NCI-H748 treated with DMSO at 0.1 percent for 48 hours (cell line): Measurements from ENCODE around the gene FAM120C.
A peak's percentile ranks its signal among the peaks of the same experiment; 100 is the strongest.

Experiments
- DNase-seq: peaks from one replicate; lab custom pipeline; 2025; lab: John Stamatoyannopoulos, UW

The FAM120C gene, protein sequence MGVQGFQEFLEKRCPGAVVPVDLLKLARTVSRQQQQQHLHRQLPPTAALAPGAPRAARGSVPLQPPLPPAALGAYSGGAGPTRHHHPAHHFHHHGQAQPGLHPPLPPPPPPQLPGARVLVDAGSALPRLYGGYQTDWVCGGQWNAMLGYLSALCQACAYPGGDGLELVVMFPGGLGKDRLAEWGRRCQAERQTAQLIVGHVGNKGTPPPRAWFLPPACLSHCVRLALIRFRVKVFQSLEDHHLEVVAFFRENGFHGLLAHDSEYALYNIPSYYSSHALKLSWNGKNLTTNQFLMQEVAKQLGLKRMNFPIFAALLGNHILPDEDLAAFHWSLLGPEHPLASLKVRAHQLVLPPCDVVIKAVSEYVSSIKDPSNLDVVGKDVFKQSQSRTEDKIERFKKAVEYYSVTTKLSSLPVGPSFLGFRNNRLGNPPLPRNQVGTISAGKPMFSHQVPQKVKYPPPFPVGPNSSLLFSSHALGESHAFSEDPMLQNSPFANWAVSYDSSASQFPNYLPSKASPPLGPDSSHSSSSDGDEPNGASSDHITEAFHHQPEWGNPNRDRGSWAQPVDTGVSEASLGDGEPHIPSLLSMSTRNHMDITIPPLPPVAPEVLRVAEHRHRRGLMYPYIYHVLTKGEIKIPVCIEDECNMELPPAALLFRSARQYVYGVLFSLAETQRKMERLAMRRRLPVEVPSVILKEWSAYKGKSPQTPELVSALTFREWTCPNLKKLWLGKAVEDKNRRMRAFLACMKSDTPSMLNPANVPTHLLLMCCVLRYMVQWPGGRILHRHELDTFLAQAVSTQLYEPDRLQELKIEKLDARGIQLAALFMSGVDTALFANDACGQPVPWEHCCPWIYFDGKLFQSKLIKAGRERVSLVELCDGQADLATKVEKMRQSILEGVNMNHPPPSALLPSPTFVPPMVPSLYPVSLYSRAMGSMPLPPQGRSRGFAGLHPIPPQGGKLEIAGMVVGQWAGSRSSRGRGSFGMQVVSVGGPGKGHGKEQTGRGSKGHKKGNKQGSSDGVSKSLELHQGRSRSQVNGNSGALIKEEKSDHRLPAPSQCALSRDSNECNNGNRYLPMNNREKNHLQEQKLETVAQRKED

DNA sequence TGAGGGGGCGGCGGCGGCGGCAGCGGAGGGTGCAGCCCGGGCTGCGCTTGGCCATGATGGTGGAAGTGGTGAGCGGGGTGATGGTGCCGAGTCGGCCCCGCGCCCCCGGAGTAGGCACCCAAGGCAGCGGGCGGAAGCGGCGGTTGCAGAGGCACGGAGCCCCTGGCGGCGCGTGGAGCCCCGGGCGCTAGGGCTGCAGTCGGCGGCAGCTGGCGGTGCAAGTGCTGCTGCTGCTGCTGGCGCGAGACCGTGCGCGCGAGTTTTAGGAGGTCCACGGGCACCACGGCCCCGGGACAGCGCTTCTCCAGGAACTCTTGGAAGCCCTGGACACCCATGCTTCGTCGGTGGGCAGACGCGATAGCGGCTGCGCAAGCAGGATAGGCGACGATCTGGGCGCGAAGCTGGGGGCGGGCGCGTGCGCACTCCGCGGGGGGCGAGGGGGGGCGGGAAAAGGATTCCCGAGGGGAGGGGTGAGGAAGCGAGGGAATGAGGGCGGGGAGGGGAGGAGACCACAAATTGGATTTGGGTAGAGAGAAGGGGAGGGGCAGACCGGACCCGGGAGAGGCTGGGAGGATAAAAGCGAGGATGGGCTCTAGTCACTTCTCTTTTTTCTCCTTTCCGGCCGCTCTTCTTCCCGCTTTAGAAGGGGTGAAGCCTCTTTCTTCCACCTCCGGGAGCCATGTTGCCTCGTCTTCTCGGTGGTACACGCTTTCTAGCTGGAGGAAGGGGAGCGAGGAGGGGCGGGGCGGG is at the start of gene FAM120C:
FAM120C (minus strand) TSS at position 391 of the 750 bp plus-strand sequence; CDS start at position 335, 56 bp downstream.
- peak; percentile 37 for DNase-seq

DNA sequence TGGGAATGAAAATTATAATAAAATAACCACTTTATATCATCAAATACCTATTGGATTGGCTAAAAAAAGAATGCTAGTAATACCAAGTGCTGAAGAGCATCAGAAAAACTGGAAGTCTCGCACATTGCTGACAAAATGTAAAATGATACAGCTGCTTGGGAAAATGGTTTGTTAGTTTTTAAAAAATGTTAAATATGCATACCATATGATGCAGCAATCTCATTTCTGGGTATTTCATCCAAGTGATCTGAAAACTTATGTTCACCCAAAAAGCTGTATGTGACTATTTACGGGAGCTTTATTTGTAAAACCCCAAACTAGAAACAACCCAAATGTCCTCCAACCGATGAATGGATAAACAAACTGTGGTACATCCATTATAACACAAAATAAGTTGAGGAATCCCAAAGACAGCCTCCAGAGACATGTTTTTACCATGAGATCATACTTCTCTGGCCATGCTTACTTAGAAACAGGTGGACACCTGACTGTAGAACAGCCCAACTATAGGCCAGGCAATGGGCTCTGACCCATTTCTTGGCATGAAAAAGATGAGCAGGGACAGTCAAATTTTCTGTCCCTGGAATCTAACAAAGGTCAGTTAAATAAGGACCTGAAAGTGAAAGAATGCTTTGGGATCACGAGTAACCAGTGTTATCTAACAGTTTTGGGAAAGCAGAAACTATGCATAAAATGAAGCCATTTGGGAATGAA is 47.5 kb upstream of the FAM120C start:
- DNase-seq: no peak

DNA sequence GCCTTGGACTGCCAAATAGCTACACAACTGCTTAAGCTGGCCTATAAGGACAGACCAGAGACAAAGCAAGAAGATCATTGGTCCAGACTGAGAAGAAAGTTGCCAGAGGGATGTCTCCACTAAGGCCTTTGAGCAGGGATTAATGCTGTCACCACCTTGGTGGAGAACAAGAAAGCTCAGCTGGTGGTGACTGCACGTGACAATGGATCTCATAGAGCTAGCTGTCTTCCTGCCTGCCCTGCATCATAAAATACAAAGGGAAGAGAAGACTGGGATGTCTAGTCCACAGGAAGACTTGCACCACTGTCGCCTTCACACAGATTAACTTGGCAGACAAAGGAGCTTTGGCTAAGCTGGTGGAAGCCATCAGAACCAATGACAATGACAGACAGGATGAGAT is 40.5 kb upstream of the FAM120C start:
- no peak for DNase-seq

DNA sequence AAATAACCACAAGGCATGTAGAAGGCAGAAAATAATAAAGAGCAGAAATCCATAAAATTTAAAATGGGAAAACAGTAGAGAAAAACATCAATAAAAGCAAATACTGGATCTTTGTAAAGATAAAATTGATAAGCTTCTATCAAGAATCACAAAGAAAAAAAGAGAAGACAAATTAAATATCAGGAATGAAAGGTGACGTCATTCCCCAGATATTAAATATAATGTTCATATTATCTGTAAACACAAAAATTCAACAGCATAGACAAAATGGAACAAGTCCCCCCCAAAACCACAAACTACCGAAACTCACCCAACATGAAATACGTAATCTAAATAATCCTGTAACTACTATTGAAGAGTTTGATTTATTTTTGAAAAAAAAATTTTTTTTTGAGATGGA is 30.5 kb upstream of the FAM120C start:
- DNase-seq: no peak

DNA sequence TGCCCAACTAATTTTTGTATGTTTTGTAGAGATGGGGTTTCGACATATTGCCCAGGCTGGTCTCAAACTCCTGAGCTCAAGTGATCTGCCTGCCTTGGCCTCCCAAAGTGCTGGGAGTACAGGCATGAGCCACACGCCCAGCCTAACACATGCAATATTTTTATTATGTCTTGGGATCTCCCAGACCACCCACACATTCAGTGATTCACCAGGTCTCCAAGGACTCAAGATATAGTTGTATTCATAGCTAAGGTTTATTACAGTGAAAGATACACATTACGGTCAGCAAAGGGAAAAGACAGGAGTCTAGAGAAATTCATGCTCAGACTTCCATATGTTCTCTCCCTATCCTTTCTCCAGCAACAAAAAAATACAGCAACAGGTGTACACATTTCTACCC is 25.5 kb upstream of the FAM120C start:
- DNase-seq: no peak

DNA sequence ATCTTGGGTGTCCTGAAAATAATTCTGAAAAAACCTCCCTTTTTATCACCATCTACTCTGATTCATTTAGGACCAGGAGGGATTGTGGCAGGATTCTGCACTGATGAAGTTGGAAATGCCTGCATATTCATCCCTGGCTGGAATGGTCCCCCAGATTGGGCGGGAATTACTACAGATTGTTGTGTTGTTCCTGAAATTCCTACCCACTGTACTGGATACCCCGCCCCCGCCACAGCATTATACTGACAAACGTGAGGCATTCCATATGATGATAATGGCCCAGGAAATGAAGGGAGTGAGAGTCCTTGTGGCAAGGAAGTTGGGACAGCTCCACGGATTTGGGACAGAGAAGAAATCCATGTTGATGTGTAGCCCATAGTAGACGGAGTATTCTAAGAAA is 15.2 kb upstream of the FAM120C start:
- DNase-seq: no peak

DNA sequence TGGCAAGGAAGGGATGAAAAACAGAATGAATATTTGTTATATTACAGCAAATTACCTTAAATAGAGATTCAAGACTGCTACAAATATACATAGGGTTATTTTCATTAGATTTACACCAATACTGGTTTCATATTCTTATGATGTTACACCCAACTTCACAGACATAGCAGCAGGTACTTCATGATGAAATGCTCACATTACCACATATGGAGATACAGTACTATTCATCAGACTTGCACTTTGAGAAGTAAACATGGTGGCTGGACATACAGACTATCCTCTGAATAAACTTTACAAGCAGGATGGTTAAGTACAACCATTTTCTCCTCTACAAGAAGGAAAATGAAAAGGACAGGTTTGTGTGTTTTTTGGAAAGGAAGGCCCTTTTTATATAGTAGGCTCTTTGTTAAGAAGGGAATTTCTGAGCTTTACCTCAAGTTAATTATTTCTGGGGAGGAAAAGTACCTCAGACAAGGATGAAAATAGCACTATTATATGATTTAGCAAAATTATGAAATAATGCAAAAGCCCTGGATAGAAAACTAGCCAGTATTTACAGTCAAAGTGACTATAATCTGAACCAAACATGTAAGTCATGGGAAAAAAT is 12.0 kb upstream of the FAM120C start:
- no peak for DNase-seq

DNA sequence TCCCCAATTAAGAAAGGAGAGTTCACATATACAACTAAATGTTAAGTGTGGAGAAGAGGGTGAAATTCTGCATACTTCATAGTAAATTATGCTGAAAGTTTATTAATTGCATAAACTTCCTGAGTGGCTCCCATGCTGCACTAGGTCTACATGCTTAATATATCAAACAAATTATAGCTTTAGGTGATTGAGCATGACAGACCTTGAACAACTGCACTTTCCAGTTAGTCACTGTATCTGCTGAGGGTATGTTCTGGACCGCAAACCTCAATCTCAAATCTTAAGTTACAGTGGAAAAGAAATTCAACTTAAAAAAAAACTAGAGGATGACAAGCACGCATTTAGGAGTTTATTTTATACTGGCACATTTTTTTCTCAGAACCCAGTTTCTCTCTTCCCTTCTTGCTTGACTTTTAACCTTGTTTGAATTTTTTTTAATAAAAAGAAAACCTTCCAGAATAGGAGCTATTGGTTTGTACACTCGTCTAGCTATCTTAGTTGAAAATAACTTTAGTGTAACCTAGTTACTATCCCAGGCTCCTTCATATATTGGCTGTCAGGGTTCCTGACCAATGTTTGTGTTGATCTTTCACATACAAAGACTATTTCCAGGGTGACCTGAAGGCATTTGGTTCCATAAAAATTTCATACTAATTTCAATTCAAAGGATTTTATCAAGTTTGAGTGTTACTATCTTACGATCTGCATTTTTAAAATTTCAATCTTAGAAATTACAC is 10.2 kb upstream of the FAM120C start:
- DNase-seq: no peak

DNA sequence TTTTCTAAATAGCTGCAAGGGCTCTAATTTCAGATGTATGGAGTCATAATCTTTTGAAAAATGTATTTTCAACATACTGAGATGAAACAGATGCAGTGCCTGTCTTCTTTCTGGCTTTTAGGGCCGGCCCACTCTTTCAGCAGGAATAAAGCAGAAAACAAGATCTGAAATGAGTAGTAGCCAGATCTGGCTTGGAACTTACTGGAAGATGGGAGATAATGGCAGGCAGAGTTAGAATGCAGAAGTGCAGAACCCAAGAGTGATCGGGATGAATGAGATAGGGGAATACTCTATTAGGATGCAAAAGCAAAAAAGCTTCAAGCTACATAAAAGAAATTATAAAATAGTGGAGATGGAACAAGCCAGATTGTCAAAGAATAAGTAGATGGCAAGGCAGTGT is 1.4 kb upstream of the FAM120C start:
- DNase-seq: no peak

DNA sequence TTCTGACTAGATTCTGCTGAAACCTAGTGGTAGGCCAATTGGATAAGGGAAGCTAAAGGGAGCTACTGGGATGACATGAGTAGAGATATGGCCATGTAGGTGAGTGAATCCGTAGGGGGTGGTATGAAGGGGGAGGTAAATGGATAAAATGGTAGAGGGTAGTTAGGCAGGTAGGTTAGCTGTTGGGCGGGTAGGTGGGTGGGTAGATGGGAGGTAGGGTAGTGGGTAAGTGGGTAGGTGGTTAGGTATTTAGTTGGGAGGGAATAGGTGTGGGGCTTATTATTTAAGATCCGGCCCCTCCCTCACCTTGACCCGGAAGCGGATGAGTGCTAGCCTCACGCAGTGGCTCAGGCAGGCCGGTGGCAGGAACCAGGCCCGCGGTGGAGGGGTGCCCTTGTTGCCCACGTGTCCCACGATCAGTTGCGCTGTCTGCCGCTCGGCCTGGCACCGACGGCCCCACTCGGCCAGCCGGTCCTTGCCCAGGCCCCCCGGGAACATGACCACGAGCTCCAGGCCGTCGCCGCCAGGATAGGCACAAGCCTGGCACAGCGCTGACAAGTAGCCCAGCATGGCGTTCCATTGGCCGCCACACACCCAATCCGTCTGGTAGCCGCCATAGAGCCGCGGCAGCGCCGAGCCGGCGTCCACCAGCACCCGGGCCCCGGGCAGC is 725 bp downstream of the FAM120C start:
- DNase-seq: peak; percentile 25

DNA sequence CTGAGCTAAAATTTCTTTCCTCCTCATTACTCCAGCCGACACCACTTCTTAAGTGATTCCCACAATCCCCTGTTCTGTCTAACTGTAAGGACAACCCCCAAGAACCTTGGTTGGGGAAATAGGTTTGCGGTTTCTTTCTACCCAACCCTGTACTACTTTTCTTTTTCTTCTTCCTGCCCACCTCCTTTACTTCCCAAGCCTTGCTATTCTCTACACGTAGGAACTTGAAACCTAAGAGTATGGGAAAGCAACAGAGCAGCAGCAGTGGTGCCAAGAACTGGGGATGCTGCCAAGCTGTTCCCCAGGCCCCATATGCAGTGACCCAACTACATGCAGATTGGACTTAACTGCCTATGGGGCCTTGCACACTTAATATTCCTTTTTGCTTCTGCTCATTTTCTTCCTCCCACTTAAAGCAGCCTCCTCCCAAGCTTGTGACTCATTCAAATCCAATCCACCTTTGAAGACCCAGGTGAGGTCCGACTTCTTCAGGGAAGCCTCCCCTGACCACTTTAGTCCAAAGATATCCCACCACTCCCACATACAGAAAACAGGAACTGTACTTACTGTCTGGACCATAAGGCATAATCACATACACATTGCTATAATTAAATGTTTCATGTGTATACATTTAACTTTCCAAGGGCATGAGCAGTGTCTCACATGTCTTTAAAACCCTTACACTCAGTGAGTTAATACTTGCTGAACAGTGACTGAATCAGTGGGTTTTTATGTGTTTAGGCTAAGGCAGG is 1.7 kb downstream of the FAM120C start:
- no peak for DNase-seq

DNA sequence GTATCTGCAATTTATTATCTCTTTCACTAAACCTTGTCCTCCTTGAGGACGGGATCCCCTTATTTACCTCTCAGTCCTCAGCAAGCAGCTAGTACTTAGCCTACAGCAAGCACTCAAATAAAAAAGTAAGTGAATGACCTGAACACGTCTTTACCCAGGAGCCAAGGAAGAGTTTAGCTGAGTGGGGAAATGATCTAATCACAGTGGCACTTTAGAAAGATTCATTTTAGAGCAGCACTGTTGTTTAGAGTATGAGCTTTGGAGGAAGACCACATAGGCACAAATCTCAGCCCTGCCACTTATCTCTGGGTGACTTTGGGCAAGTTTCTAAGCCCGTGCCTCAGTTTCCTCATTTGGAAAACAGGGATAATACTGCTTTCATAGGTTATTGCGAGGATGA is 2.7 kb downstream of the FAM120C start:
- no peak for DNase-seq

DNA sequence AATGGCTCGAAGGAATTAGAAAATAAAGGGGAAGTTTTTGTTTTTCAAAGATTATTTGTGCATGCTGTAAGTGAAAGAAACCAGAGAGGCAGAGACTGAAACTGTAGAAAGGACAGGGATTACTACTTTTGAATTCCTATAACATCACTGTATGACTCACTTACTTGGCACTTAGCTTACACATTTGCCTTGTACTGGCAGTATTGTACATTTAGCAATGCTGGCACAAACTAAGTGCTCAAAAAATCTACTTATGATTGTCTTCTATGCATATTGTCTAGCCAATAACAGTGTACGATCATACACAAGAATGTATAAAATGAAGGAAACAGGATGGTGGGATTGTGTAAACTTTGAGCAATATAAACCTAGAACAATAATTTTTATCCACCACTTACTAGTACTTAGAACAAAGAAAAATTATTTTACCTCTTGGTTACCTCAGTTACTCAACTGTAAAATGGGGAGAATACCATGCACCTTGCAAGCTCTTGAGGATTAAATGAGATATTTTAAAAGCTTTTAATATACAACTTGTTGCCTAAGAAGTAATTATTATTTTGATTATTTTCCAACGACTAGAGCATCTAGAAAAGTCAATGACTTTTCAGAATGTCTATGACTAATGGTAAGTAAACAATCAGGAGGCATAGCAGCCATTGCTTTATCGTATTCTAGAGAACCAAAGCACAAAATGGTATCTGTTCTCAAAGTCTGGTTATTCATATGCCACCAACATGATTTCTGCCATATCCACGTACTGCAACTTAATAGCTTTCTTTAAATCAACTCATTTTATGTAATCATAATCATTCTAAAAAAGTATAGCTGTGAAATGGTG is 4.7 kb downstream of the FAM120C start:
- DNase-seq: no peak

DNA sequence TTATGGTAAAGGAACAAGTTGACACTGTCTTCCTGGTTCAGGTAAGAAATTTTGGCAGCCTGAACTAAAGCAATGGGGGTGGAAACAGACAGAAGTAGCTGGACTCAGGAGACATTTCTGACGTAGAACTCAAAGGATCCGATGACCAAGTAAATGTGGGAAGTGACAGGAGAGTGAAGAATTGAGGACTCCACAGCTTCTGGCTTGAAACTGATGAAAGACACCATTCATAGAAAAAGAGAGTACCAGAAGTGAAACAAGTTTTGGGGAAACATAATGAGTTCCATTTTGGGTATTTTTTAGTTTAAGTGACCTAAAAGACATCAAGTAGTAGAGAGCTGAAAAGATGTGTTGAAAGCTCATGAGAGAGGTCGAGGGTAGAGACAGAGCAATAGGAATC is 5.7 kb downstream of the FAM120C start:
- no peak for DNase-seq

DNA sequence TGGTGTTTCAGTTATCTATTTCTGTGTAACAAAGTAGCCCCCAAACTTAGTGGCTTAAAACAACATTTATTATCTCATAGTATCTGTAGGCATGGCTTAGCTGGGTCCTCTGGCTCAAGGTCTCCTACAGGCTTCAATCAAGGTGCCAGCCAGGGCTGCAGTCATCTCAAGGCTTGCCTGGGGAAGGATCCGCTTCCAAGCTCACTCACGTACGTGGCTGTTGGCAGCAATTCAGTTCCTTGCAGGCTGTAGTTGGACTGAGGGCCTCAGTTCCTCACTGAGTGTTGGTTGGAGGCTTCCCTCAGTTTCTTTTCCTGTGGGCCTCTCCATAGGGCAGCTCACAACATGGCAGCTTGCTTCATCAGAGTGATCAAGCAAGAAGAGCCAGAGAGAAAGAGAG is 9.3 kb downstream of the FAM120C start:
- DNase-seq: no peak

DNA sequence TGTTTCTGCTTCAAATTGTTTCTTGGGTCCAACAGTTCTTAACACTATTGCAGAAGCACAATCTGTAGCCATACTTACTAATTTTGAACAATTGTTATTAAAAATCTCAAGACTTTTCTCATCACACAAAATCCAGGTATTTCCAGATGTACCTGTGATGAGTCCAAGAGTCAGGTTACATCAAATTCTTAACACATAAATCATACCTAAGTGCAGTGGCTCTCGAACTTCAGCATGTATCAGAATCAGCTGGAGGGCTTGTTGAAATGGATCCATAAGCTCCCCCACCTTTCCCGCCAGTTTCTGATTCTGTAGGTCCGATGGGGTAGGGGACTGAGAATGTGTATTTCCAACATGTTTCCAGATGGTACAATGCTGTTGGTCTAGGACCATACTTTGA is 10.6 kb downstream of the FAM120C start:
- no peak for DNase-seq

DNA sequence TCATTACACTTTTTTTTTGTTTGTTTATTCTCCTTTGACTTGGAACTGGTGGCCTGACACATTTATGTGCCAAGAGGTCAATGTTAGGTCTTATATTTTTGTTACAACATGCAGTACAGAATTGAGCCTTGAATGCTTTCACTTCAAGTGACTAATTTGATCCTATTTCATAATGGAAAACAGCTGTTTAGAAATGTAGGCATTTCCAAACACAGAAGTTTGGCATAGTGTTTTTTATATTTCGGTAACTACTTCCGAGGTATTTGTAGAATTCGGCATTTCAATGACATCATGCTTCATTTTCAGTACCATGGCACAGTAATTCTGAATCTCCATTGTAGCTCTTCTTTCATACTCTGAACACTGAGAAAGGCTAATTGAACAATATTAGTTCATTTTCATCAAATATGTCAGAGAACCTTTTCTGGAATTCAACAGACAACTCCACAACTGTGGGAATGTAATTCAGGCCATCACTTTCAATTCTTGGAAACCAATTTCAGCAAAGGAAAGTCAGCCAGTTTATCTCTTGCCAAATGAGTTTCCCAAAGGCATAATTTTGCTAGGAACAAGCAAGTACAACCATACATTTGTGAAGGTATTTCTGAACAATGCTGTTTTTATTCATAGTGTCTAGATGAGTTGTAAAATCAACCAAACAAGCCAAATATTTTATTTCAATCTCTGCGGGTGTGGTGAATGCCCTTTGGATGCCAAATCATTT is 11.4 kb downstream of the FAM120C start:
- no peak for DNase-seq
